ENCODE measurements around the gene ZNF653. TPM values are rescaled to one million over a fixed set of nuclear protein-coding genes. Genes with fewer than 3 reads are reported as not detected.

The ZNF653 gene
- total and polyA plus RNA-seq, 2 donors (not counting 1 experiment from before 2014, with no cell fraction given) = 24.2 to 26.2 TPM

DNA sequence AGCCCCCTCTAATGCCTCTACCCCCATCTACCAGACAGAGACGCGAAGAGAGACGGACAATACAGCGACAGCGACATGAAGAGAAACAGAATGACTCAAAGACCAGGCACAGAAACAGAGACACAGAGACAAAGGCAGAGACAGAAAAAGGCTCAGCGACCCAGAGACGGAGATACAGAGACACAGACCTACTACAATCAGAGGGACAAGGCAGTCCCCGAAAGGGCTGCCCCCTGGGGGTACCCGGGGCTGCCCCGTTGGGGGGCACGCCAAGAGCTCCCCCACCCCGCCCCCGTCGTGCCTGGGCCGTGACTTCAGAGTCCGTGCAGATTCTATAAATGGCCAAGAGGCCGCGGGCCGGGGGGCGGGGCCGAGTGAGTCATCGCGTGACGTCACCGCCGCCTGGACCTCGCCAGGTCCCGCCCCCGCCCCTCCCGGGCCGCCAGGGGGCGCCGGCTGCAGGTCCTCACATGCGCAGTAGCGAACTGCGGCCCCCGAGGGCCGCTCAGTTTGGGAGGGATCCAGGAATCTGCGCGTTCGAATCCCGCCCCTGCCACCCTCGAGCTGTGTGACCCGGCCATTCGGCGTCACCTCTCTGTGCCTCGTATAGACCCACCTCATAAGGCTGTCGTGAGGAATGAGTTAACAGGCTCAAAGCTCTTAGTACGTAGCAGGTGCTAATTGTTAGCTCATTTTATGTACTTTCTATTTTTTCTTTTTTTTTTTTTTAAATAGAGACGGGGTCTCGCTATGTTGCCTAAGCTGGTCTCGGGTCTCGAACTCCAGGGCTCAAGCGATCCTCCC, 30.4 kb upstream of the ZNF653 start:
- H3K27me3 ChIP-seq (replicated peaks in 1 of 4; ENCODE audit: control extremely low read depth in 1 of 4, control insufficient read depth in 3 of 4, insufficient read depth in 4 of 4, low read length in 3 of 4) = peaks cover 0 to 30% (median 12%) of the 10 kb centered on the region in 4 experiments
- ChIA-PET POLR2A (interaction anchor here (0.5 to 1.3 kb wide), 5 partner anchors 21 to 56 kb away, joined by 3 to 7 read pairs (median 3); partner anchors contain the start of genes ELOF1 and ZNF653), CTCF (interaction anchor here (0.6 to 2.9 kb wide), 13 partner anchors 13 to 154 kb away, joined by 3 to 22 read pairs (median 5); partner anchors contain the start of gene ELOF1)
- Mint-ChIP-seq H3K4me3 (peak overlapping the region; percentile 74), H3K27me3 (peaks cover 13% of the 10 kb centered on the region), H3K27ac (peak overlapping the region; percentile 71), H3K4me1 (peaks cover 22% of the 10 kb centered on the region), H3K9me3 (ENCODE audit: insufficient read depth) (no peaks in the 10 kb centered on the region)
- H3K9me3 ChIP-seq (ENCODE audit: control extremely low read depth in 1 of 3, control insufficient read depth in 2 of 3, insufficient read depth in 1 of 3, low read length in 2 of 3) = no peaks in the 10 kb centered on the region
- H3K9ac ChIP-seq (ENCODE audit: low read length) = peak overlapping the region; percentile 56
- H3K4me1 ChIP-seq (ENCODE audit: control insufficient read depth in 2 of 2, insufficient read depth in 2 of 2, low read length in 2 of 2) = peaks cover 24 to 33% of the 10 kb centered on the region in 2 donors
- no peaks in the 10 kb centered on the region for H4K20me1 ChIP-seq (ENCODE audit: control insufficient read depth, insufficient read depth, low read length, poor library complexity, severe bottlenecking)
- TF ChIP-seq, protein P1, sequence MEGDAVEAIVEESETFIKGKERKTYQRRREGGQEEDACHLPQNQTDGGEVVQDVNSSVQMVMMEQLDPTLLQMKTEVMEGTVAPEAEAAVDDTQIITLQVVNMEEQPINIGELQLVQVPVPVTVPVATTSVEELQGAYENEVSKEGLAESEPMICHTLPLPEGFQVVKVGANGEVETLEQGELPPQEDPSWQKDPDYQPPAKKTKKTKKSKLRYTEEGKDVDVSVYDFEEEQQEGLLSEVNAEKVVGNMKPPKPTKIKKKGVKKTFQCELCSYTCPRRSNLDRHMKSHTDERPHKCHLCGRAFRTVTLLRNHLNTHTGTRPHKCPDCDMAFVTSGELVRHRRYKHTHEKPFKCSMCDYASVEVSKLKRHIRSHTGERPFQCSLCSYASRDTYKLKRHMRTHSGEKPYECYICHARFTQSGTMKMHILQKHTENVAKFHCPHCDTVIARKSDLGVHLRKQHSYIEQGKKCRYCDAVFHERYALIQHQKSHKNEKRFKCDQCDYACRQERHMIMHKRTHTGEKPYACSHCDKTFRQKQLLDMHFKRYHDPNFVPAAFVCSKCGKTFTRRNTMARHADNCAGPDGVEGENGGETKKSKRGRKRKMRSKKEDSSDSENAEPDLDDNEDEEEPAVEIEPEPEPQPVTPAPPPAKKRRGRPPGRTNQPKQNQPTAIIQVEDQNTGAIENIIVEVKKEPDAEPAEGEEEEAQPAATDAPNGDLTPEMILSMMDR (IDR thresholded peaks at IDR 0.05) = peak; percentile 91
- no peak for TF ChIP-seq EZH2 (IDR thresholded peaks at IDR 0.05; ENCODE audit: borderline replicate concordance, insufficient read depth, low read depth, low read length, poor library complexity, severe bottlenecking)
- WGBS (ENCODE audit: insufficient coverage) = 8% methylated on average over 41 of the region's 54 CpGs
- peak overlapping the region in 4 of 5 experiments; percentile 17 to 59 (median 39) for H3K4me3 ChIP-seq (ENCODE audit: control extremely low read depth in 1 of 5, extremely low read depth in 1 of 5, insufficient read depth in 1 of 5, low read depth in 2 of 5, low read length in 4 of 5)
- H3K27ac ChIP-seq (ENCODE audit: low read length in 2 of 2) = peak overlapping the region; percentile 66 to 70
- H2AFZ ChIP-seq (ENCODE audit: insufficient read depth, low read depth, low read length, poor library complexity, severe bottlenecking) = peak overlapping the region; percentile 84
- intact Hi-C loops (cut with micrococcal nuclease) = loop anchor here (1.0 kb wide), 2 partner anchors 23 to 51 kb away; partner anchors contain the start of gene ELOF1
- ATAC-seq (ENCODE audit: low read depth) (peak; percentile 90), DNase-seq (peak; percentile 91)
- no peaks in the 10 kb centered on the region for H3K79me2 ChIP-seq (ENCODE audit: control insufficient read depth, insufficient read depth, low read length)
- peak overlapping the region; percentile 80 for H3K4me2 ChIP-seq (replicated peaks; ENCODE audit: low read depth, low read length, poor library complexity, severe bottlenecking)
- no peaks in the 10 kb centered on the region for H3K36me3 ChIP-seq (replicated peaks in 1 of 2; ENCODE audit: control extremely low read depth in 1 of 2, control insufficient read depth in 1 of 2, extremely low read depth in 1 of 2, insufficient read depth in 2 of 2, low read length in 1 of 2)
